B cell (primary cell): ENCODE data around the gene TGFB1. TPM values are rescaled to one million over a fixed set of nuclear protein-coding genes. Genes with fewer than 3 reads are reported as not detected.

Source experiments
- ATAC-seq: fragments of 200-7000 bp; cut with Tn5 transposase; one replicate; pipeline ENCODE4 v1.10.0; 2021; ENCODE audit warnings: low read depth, mild to moderate bottlenecking, moderate number of reproducible peaks, moderate library complexity
- CTCF ChIA-PET: fragments of 350-600 bp; sonication (Branson Sonifier 250); formaldehyde crosslinking; loops from one replicate; lab custom pipeline; 2021; ENCODE audit warnings: antibody characterized with exemption, inconsistent platforms; lab: Charles Lee
- POLR2A ChIA-PET: fragments of 350-600 bp; sonication (Branson Sonifier 250); formaldehyde crosslinking; loops from one replicate; lab custom pipeline; 2021; ENCODE audit warnings: antibody characterized with exemption; lab: Charles Lee
- DNase-seq: peaks from one replicate; pipeline ENCODE4 v3.0.0; 2013
- H2AFZ ChIP-seq: 2 replicates; pipeline ENCODE4 v1.6.1; 2012; ENCODE audit warnings: mild to moderate bottlenecking, low read depth, low read length; ENCODE audit not compliant: insufficient read depth, poor library complexity, severe bottlenecking
- H3K27ac ChIP-seq, 2 donors: 1 replicate in 1 of 2; 2 replicates in 1 of 2; pipeline ENCODE4 v1.5.1; 2012 to 2013; ENCODE audit warnings: low read length in 2 of 2, mild to moderate bottlenecking in 2 of 2, moderate library complexity in 1 of 2
- H3K27me3 ChIP-seq, 4 experiments: fragments of 200-600 bp in 1 of 4; sonication (generic) in 1 of 4; replicated peaks in 1 of 4; 1 replicate in 2 of 4; 2 replicates in 2 of 4; pipeline versions ENCODE4 v1.6.1 to v1.7.0; 2013 to 2016; ENCODE audit warnings: low read length in 3 of 4, mild to moderate bottlenecking in 2 of 4, mixed read lengths in 1 of 4, moderate library complexity in 1 of 4; ENCODE audit not compliant: insufficient read depth in 4 of 4, control insufficient read depth in 3 of 4; ENCODE audit errors: control extremely low read depth in 1 of 4
- H3K36me3 ChIP-seq, 2 experiments: replicated peaks in 1 of 2; 1 replicate in 1 of 2; 2 replicates in 1 of 2; pipeline versions ENCODE4 v1.6.1 to v1.7.1; 2013; ENCODE audit warnings: low read length in 1 of 2; ENCODE audit not compliant: insufficient read depth in 2 of 2, control insufficient read depth in 1 of 2; ENCODE audit errors: control extremely low read depth in 1 of 2, extremely low read depth in 1 of 2
- H3K4me1 ChIP-seq, 2 donors: fragments of 200-600 bp in 1 of 2; sonication (generic) in 1 of 2; 1 replicate in 1 of 2; 2 replicates in 1 of 2; pipeline versions ENCODE4 v1.5.1 to v1.6.1; 2013 to 2017; ENCODE audit warnings: low read length in 2 of 2; ENCODE audit not compliant: control insufficient read depth in 2 of 2, insufficient read depth in 2 of 2
- H3K4me2 ChIP-seq: replicated peaks from 2 replicates; pipeline ENCODE3; 2012; ENCODE audit warnings: mild to moderate bottlenecking, low read depth, low read length; ENCODE audit not compliant: poor library complexity, severe bottlenecking
- H3K4me3 ChIP-seq, 5 experiments: fragments of 200-600 bp in 1 of 5; sonication (generic) in 1 of 5; 1 replicate in 3 of 5; 2 replicates in 2 of 5; pipeline versions ENCODE4 v1.5.1 to v1.7.0; 2011 to 2016; ENCODE audit warnings: low read length in 4 of 5, mild to moderate bottlenecking in 4 of 5, low read depth in 2 of 5, control low read depth in 1 of 5, moderate library complexity in 1 of 5; ENCODE audit not compliant: insufficient read depth in 1 of 5; ENCODE audit errors: control extremely low read depth in 1 of 5, extremely low read depth in 1 of 5
- H3K79me2 ChIP-seq: fragments of 200-600 bp; sonication (generic); one replicate; pipeline ENCODE4 v1.6.0; 2016; ENCODE audit warnings: low read length; ENCODE audit not compliant: control insufficient read depth, insufficient read depth
- H3K9ac ChIP-seq: fragments of 200-600 bp; sonication (generic); 2 replicates; pipeline ENCODE4 v1.6.1; 2017; ENCODE audit warnings: mild to moderate bottlenecking, low read length, moderate library complexity
- H3K9me3 ChIP-seq, 3 donors: one replicate each; pipeline versions ENCODE4 v1.6.1 to v1.7.1; 2013; ENCODE audit warnings: low read length in 2 of 3; ENCODE audit not compliant: control insufficient read depth in 2 of 3, insufficient read depth in 1 of 3; ENCODE audit errors: control extremely low read depth in 1 of 3
- H4K20me1 ChIP-seq: 2 replicates; pipeline ENCODE4 v1.6.0; 2012; ENCODE audit warnings: mild to moderate bottlenecking, low read length; ENCODE audit not compliant: insufficient read depth, control insufficient read depth, poor library complexity, severe bottlenecking
- H3K27ac Mint-ChIP-seq: one replicate; pipeline ENCODE4 v1.8.0; 2021; ENCODE audit warnings: mixed read lengths
- H3K27me3 Mint-ChIP-seq: one replicate; pipeline ENCODE4 v1.8.0; 2021; ENCODE audit warnings: mixed read lengths
- H3K4me1 Mint-ChIP-seq: one replicate; pipeline ENCODE4 v1.8.0; 2021; ENCODE audit warnings: mixed read lengths
- H3K4me3 Mint-ChIP-seq: one replicate; pipeline ENCODE4 v1.8.0; 2021; ENCODE audit warnings: mixed read lengths
- H3K9me3 Mint-ChIP-seq: one replicate; pipeline ENCODE4 v1.8.0; 2022; ENCODE audit warnings: mixed read lengths; ENCODE audit not compliant: insufficient read depth
- CTCF ChIP-seq: fragments of 200-600 bp; IDR thresholded peaks from one replicate; pipeline ENCODE4 v1.8.0; 2022; ENCODE audit warnings: antibody characterized with exemption, mild to moderate bottlenecking
- EZH2 ChIP-seq: IDR thresholded peaks from 2 replicates; pipeline ENCODE4 v1.6.1; 2012; ENCODE audit warnings: borderline replicate concordance, low read depth, mild to moderate bottlenecking, moderate library complexity, low read length; ENCODE audit not compliant: insufficient read depth, poor library complexity, severe bottlenecking
- WGBS: methylation state at CpG from one replicate; pipeline ENCODE4 v1.1.5; 2013; ENCODE audit warnings: missing lambda C conversion rate; ENCODE audit not compliant: insufficient coverage; 5-methylcytosine and 5-hydroxymethylcytosine counted together
- intact Hi-C: fragments of 100-400 bp; cut with micrococcal nuclease; formaldehyde crosslinking; loops from one replicate; pipeline ENCODE4 v1.10.0; 2022
- polyA plus RNA-seq: library from polyadenylated mRNA; depleted of rRNA; stranded (reverse); fragments of >200 nt; gene quantifications from 2 replicates; pipeline ENCODE4 v1.2.3, GENCODE V29; 2012
- total RNA-seq, 2 donors: library from RNA; stranded (reverse); fragments of 120-200 nt in 1 of 2; gene quantifications; 1 replicate in 1 of 2; 2 replicates in 1 of 2; pipeline versions ENCODE4 v1.2.3 to v1.2.4, GENCODE V29; 2013 to 2022

TGFB1 gene
- total and polyA plus RNA-seq, 2 donors (not counting 1 experiment from before 2014, with no cell fraction given): 109 to 120 TPM

- Mint-ChIP-seq H3K4me1 (peaks cover 71% of the 10 kb centered on the region), H3K4me3 (peak overlapping the region; percentile 98), H3K9me3 (no peaks in the 10 kb centered on the region), H3K27ac (peak overlapping the region; percentile 100), H3K27me3 (no peaks in the 10 kb centered on the region)
- peak; percentile 64 for ATAC-seq
- WGBS: 17% methylated on average over 7 of the region's 8 CpGs
- Histone ChIP-seq H3K27me3 (no peaks in the 10 kb centered on the region), H3K4me2 (peak overlapping the region; percentile 98), H3K9me3 (no peaks in the 10 kb centered on the region), H3K9ac (peak overlapping the region; percentile 96), H4K20me1 (peaks cover 29% of the 10 kb centered on the region), H3K36me3 (peaks cover 9 to 49% of the 10 kb centered on the region in 2 experiments), H2AFZ (peak overlapping the region; percentile 90), H3K79me2 (peaks cover 73% of the 10 kb centered on the region), H3K27ac (peak overlapping the region; percentile 89 to 100), H3K4me3 (peak overlapping the region in 4 of 5 experiments; percentile 59 to 95 (median 66)), H3K4me1 (peaks cover 58 to 77% of the 10 kb centered on the region in 2 donors)
- DNase-seq: peak; percentile 93
- TF ChIP-seq EZH2 (no peak), CTCF (peak; percentile 96)
- intact Hi-C loops: loop anchor here (1.0 kb wide), 4 partner anchors 11 to 182 kb away; no protein-coding TSS in a partner anchor
- ChIA-PET CTCF (interaction anchor here (0.6 to 8.3 kb wide), 29 partner anchors 9 to 645 kb away, joined by 3 to 89 read pairs (median 4); partner anchors contain the start of genes B9D2, HNRNPUL1 and TGFB1), POLR2A (interaction anchor here (0.5 to 1.8 kb wide), 9 partner anchors 11 to 872 kb away, joined by 3 to 11 read pairs (median 5); partner anchors contain the start of genes HNRNPUL1 and TGFB1)
These were observed 45.1 kb downstream of the TGFB1 start for GRCh38 chr19:41308450-41309179.
